AML-193 (cell line): Measurements from ENCODE around the gene CACNG4.
"Not testable (repeated sequence)": the region's sequence is repeated elsewhere in the genome, so short reads cannot be mapped to it uniquely, and the experiment has no call there.

Source experiments
- DNase-seq, 2 experiments: peaks; one replicate each; lab custom pipeline; 2025; lab: John Stamatoyannopoulos, UW

Gene CACNG4

DNA sequence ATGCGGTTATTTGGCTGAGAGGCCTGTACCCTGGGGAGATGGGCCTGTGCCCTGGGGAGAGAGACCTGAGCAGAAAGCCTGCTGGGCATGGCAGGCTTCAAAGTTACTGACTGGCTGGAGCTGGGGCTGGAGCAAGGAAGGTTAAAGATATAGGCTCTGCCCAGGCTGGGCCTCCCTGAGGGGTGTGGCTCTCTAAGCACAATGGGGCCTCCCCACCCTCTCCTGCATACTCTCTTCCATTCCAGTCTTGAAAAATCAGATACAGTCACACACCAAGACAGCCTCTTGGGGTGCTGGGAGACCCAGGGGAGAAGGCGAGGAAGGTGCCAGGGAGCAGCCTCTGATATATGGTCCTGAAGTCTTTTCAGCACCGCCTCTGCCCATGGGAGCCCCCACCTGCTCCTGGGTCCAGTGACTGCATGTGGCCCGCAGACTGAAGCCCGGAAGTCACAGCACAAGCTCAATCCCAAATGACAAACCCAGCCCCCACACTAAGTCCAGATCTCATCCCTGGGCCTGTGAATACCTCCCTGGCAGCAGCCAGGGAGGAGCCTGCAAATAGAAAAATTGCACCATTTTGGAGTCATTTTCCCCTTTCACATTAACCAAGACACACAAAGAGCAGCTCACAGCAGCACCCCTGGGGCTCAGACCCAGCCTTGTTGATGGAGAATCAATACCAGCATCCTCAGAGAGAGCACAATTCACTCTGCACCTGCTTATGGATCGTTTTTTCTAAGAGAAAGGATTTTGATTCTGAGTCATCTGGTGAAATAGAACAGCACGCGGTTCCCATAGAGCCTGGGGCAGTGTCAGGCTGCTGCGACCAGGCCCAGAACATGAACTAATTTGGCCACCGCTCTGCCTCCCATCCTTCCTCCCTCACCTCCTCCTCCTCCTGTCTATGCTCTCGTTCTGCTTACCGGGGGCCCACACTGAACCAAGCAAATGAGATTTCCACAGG, 54.2 kb downstream of the CACNG4 start:
- DNase-seq = no peak

DNA sequence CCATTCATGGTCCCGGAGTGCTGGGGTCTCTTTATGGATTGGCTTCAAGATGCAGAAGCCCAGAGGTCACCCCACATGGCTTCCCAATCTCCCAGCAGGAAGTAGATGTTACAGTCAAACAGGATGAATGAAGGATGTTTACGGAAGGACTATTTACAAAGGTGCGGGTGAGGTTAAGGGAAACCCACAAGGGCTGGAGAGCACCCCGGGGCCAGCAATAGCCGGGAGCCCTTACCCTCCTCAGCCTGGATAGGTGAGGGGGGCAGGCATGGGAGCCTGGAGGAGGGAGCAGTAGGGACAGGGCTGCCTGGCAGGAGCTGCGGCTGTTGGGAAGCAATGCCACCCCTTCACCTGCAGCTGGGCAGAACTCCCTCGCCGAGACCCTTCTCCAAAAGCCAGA, 55.3 kb downstream of the CACNG4 start:
- DNase-seq = no peak

DNA sequence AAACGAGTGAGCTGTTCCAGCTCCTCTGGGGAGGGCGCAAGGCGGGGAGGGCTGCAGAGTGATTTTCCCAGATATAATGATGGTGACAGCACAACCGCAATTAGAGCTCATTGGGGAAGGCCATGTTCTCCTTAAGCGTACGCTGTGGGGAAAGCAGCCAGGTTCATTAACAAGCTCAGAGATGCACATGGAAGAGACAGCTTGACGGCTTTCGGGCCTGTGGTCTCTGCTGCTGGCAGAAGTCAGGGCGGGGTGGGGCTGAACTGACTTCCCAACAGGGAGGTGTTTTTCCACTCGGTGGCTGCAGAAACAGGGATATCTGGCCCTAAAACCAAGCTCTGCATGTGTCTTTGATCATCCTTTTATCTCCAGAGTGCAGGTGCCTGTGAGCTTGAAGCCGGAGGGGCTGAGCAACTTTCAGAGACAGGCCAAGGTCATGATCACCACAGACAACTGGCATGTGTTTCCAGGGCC, 55.8 kb downstream of the CACNG4 start:
- no peak for DNase-seq

DNA sequence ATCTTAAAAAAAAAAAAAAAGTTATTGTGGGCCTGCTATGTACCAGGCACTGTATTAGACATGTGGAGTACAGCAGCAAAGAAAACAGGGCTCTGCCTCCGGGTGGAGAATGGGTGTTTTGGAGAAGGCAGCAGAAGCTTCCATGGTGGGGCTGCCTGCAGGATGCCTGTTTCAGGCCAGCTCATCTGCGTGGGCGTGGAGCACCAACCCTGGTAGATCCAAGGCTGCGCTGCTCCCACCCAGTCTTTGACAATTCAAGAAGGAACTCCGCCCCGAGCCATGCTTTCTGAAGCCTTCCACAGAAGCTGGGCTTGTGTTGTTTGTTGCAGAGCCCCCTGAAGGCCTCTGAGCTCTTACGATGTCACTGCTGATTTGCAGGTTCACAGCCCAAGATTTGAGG, 56.7 kb downstream of the CACNG4 start:
- no peak for DNase-seq

GRCh38 chr17:67021743-67022450, 57.4 kb downstream of the CACNG4 start:
- no peak for DNase-seq

GRCh38 chr17:67022451-67022810, 57.9 kb downstream of the CACNG4 start:
- no peak for DNase-seq

- no peak for DNase-seq
Measured at GRCh38 chr17:67024736-67025135, 60.2 kb downstream of the CACNG4 start.

DNA sequence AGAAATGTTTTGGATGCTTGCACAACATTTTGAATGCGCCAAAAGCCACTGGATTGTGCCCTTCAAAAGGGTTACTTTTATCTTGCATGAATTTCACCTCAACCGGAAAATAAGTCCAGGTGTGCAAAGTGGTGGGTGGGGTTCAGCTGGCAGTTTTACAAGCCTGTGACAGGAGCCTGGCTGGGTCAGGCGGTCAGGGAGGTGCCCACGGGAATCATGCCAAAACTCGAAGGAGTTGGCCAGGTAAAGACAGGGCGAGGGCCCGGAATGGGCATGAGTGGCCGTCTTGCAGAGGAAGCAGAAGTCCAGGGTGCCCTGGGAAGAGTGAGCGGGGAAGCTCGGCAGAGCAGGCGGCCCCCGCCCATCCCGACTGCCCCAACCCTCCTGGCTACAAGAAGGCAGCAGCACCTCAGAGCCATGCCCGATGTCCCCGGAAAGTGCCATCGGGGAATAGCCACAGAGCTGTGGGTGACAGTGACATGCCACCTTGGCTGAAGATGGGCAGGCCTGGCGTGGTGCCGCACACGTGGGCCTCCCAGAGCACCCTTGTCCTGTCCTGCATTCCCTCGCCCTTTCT, 60.8 kb downstream of the CACNG4 start:
- DNase-seq = no peak

DNA sequence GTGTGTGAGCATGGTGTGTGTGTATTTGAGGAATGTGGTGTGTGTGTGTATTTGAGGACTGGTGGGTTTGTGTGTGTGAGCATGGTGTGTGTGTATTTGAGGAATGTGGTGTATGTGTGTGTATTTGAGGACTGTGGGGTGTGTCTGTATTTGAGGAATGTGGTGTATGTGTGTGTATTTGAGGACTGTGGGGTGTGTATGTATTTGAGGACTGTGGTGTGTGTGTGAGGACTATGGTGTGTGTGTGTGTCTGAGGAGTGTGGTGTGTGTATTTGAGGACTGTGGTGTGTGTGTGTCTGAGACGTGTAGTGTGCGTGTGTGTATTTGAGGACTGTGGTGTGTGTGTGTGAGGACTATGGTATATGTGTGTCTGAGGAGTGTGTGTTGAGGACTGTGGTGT, 61.8 kb downstream of the CACNG4 start:
- no peak for DNase-seq

DNA sequence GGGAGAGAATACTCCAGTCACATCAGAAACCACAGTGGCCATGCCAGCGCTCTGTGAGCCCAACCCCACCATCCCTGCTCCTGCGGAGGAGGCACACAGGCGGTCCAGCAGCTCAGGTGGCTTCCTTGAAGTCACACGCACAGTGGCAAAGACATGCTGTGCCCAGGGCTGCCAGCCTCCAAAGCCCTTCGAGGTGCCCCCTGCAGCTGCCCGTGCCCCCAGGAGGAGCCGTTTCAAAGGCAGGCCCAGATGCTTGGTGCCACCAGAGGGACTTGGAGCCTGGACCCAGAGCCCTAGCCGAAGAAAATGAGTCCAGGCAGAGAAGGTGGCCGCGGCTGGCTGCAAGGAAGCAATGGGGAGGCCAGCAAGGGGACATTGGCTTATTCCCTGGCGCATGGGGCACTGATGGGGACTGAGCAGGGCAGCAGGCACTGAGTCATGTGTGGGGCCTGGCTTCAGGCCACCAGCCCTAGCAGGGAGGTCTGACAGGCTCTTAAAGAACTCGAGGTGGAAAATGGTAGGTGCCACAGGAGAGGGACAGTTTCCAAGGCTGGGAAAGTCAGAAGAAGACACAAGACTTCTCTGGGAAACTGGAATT, 62.6 kb downstream of the CACNG4 start:
- DNase-seq = no peak

GRCh38 chr17:67030641-67031040, 66.1 kb downstream of the CACNG4 start:
- DNase-seq = no peak

DNA sequence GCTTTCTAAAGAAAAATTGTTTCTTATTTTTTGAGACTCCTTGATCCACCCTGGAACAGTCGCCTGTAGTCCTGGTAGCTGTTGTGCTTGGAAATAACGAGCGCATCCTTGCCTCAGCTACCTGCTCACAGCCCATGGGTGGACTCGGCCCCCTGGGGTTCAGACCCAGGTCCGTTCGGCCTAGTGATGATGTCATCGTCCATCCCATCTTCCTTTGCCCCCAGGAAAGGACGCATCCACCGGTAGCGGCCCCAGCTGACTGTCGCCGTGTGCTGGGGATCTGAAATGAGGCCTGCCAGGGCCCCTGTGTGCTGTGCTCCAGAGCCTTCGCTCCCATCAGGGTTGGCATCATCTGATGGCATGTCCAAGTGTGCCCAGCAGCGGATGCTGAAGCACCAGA, 67.9 kb downstream of the CACNG4 start:
- no peak for DNase-seq

GRCh38 chr17:67032985-67033384, 68.5 kb downstream of the CACNG4 start:
- DNase-seq = no peak

GRCh38 chr17:67033613-67034012, 69.1 kb downstream of the CACNG4 start:
- DNase-seq = no peak

DNA sequence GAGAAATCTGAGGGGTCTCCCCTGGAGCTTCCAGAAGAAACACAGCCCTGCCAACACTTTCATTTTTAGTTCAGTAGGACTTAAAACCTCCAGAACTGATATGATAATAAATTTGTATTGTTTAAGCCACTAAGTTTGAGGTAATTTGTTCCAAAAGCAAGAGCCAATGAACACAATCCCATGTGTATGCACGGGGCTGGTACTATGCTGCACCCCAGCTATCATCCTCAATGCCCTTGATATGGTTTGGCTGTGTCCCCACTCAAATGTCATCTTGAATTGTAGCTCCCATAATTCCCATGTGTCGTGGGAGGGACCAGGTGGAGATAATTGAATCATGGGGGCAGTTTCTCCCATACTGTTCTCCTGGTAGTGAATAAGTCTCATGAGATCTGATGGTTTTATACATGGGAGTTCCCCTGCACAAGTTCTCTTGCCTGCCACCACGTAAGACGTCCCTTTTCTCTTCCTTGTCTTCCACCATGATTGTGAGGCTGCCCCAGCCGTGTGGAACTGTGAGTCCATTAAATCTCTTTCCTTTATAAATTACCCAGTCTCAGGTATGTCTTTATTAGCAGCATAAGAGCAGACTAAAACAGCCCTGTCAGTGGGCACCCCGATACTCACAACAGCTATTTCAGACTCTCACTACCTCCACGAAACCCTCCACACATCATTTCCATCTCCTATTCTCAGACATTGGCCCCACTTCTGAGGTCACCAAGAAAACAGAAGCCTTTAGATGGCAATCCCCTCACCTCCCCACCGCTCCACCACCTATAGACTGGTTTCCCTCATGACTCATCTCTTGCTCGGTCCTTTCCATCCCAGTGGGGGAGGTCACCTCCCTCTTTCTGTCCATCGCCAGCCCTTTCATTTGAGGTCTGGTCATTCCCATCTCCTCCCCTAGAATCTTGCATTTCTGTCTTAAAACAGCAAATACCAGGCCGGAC, 70.9 kb downstream of the CACNG4 start:
- DNase-seq = no peak

DNA sequence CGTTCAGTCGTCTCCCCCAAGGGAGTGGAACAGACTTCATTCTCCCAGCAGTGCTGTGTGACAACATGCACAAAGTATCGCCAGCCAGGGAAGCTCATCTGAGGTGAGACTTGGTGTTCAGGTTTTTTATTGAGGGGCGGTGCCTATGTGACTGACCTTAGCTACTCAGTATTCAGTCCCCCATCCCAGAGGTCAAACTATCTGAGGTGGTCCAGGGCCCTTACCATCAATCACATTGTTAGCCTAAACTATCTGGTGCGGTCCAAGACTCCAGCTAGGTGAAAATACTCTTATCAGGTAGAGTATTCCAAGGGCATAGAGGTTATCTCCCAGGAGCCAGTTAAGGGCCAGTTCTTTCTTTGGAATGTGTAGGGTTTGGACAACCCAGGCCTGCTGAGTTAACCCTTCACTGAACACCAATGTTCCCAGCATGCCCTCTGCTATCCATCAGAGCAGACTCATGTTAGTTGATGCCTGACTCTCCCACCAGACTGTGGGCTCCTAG, 74.4 kb downstream of the CACNG4 start:
- no peak for DNase-seq

DNA sequence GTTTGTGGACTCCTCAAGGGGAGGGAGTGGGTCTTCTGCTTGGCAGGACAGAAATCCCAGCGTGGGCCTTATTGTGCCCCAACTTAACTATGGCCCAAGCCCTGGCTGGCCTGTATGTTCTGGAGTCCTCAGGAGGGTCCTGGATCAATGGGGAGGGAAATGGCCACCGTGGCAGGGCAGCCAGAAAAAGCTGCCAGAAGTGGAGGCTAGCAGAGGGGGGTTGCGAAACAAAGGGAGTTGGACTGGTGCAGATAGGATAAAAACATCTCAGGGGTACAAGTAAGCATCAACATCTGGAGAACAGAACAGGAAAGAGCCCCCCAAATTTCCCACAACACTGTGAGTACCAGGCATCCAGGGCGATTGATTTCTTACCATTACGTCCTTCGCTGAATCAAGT, 76.1 kb downstream of the CACNG4 start:
- DNase-seq = no peak

DNA sequence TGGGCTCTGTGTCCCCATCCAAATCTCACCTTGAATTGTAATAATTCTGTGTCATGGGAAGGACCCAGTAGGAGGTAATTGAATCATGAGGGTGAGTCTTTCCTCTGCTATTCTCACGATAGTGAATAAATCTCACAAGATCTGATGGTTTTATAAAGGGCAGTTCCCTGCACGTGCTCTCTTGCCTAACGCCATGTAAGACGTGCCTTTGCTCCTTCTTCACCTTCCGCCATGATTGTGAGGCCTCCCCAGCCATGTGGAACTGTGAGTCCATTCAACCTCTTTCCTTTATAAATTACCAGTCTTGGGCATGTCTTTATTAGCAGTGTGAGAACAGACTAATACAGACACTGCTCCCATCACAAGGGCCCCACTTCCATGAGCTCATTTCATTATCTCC, 76.6 kb downstream of the CACNG4 start:
- DNase-seq = not testable (repeated sequence)

DNA sequence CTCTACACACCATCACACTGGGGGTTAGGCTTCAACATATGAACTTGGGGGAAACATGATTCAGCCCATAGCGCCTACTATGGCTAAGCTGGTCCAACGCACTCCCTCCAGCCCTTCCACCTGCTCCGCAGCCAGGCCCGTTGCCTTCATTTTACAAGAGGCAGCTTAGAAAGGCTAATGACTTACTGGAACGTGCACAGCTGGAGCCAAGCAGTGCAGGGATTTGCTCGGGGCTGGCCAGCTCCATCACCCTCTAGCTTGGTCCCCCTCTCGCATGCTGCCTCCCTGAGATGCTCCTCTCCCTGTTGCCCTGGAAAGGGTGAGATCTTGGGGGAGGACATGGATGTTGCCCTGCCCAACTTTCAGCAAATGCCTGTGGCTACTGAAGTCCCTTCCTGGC, 77.0 kb downstream of the CACNG4 start:
- no peak for DNase-seq

- DNase-seq = no peak
Measured at GRCh38 chr17:67041941-67042899, 77.7 kb downstream of the CACNG4 start.
